GM19328 (cell line): ENCODE data around the gene NR3C1.
"Not testable (repeated sequence)": the region's sequence is repeated elsewhere in the genome, so short reads cannot be mapped to it uniquely, and the experiment has no call there.

Experiments used
- ATAC-seq: cut with Tn5 transposase; IDR thresholded peaks from one replicate; pipeline ENCODE4 v1.9.1; 2021; ENCODE audit warnings: mild to moderate bottlenecking, moderate library complexity; ENCODE audit not compliant: unreplicated experiment

NR3C1 gene

DNA sequence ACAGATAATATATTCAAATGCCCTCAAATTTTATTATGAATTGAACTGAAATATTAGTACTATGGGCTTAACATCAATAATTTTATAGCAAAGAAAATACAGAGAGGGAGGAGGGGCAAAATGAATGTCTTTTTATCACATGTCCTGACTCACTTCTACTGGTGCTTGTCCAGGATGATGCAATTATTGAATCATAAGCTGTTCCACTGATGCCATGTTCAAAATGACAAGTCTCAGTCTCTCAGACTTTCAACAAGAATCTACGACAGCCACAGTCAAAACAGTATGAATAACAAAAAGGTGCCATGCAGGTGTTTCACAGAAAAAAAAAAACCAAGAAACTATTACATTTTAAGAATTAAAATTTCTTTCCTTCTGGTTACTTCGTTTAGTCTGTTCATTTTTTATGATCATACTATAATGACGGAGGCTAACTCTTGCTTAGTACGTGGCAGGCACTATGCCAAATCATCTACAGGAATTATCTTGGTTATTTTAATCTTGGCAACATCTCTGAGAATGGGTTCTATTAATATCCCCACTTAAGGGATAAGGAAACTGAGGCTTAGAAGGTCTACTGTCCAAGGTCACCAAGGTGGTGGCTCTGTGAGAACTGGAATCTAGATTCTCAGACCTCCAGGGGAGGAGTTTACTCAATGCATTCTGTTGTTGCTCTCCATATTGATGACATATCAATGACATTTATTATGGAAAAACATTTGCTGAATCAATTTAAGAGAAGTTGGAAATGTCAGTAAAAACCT is 61.5 kb downstream of the NR3C1 start:
- ATAC-seq, result no peak

DNA sequence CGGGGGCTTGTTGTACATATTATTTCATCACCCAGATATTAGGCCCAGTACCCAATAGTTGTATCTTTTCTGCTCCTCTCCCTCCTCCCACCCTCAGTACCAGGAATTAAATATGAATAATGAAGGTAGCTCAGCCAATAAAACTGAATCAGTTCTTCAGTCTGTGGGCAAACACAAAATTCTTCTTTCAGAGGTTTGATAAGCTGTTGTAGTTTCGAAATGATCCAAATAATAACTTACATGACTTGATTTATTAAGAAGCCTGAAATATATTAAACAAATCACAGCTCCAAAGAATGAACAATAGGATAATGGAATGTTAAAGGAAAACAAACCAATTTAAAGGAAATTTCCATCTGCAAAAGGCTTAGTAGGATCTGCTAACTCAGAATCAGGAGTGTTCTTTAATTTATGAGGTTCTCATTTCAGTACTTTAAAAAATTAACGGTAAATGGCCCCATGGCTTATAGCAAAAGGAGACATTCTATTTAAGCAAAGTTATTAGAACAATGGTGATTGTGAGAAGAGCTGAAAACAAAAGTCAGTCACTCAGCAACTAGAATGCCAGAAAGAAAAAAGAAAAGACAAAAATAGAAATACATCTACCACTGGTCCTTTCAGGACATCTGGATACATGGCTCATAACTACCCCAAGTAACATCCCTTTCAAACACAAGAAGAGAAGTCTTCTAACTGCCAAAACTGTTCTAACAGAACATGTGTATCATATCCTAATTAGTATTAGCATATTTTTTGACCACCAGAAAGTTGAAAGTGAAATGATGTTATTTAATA is 62.4 kb downstream of the NR3C1 start:
- ATAC-seq, result no peak

DNA sequence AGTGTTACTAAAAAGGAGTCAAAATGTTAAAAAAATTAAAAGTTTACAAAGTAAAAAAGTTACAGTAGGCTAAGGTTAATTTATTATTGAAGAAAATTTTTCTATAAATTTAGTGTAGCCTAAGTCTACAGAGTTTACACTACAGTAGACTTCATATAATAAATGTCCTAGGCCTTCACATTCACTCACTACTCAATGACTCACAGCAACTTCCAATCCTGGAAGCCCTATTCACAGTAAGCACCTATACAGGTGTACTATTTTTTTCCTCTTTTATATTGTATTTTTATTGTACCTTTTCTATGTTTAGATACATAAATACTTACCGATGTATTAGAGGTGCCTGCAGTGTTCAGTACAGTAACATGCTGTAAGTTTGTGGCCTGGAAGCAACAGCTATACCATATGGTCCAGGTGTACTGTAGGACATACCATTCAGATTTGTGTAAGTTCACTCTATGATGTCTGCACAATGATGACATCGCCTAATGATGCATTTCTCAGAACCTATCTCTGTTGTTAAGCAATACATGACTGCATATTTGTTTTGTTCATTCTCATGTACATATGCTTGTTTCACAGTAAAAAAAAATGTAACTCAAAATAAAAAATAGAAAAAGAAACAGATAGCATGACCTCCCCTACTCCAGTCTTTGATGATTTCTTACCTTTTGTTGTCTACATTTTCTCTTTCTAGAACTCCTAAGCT is 64.7 kb downstream of the NR3C1 start:
- ATAC-seq, result no peak

DNA sequence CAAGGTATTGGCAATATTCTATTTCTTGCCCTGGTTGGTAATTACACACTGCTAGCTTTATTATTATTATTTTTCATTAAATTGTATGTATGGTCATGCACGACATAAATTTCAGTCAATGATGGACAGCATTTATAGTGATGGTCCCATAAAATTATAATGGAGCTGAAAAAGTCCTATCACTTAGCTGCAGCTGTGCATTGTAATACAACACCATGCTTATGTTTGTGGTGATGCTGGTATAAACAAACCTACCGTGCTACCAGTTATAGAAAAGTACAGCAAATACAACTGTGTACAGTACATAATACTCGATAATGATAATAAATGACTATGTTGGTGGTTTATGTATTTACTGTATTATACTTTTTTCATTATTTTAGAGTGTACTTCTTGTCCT is 65.5 kb downstream of the NR3C1 start:
- ATAC-seq, result no peak

DNA sequence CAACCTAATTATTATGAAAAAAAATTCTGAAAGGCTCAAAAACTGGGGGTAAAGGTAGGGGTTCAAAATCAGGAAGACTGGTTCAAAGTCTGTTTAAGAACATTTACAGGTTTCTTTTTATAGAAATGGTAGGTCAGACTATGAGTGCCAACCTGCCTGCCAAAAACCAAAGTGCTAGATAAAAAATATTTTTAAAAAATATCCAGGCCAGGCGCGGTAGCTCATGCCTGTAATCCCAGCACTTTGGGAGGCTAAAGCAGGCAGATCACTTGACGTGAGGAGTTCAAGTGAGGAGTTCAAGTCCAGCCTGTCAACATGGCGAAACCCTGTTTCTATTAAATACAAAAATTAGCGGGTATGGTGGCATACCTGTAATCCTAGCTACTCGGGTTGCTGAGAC is 67.0 kb downstream of the NR3C1 start:
- ATAC-seq, result no peak

DNA sequence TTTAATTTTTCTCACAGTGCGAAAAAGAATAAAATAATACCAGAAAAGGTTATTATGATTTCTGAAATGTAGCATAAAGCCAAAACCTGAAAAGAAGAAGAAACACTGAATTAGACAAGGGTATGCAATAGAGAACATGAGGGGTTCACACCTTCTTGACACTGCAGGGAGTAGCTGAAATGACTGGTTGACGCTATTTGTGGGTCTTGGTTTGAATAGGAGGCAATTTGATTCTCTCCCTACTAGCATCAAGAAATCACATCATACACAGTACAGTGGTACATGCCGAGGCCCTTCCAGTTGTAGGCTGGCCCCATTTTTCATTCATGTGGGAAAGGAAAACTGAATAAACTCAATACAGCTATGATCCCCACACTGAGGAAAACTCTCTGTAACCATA is 68.6 kb downstream of the NR3C1 start:
- no peak for ATAC-seq

DNA sequence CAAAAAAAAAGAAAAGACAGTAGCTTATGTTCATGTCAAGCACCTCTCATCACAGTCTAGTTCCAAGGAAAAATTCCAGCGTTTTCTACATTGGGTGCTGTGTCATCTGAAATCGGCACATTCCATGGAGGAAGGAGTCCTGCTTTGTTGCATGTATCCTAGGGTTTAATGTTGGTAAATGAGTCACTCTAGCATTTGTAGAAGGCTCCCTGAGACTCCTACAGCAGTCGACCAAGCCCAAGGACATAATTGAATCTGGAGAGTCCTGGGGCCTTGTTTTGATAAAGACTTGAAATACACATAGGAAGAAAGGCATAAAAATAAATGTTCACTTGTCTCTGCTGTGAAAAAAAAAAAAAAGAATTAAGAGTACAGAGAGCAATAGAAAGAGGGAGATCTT is 69.1 kb downstream of the NR3C1 start:
- not testable (repeated sequence) for ATAC-seq

DNA sequence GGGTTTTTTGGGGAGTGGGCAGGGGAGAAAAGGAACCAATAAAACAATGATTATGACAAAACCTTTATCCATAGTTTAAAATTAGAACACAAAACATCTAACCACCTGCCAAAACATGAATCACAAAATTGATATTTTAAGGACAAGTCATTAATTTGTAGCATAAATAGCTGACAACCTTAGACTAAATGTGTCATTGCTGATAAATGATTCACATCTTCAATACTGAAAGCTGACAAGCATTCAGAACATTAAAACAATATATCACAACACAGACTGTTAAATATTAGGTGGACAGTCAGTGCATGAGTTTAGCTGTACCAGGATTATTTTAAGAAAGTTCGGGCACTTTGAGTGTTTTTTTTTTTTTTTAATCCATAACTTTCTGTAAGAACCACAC is 71.5 kb downstream of the NR3C1 start:
- ATAC-seq, result no peak

DNA sequence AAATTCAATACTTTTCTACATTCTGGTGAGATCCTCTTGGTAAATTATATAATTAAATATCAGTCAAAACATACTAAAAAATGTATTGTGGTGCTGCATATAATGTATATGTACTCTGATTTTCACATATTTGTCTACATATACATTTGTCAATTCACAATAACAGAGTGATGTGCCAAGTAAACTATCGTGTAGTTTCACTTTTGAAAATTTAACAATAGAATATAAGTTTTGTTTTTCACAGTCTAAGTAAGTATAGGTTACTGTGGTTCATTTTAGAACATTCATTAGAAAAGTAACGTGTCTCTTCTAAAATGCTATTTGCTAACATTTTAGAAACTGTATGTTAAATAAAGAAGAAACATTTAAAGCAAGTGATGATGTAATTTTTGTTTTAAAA is 73.6 kb downstream of the NR3C1 start:
- ATAC-seq, result no peak

DNA sequence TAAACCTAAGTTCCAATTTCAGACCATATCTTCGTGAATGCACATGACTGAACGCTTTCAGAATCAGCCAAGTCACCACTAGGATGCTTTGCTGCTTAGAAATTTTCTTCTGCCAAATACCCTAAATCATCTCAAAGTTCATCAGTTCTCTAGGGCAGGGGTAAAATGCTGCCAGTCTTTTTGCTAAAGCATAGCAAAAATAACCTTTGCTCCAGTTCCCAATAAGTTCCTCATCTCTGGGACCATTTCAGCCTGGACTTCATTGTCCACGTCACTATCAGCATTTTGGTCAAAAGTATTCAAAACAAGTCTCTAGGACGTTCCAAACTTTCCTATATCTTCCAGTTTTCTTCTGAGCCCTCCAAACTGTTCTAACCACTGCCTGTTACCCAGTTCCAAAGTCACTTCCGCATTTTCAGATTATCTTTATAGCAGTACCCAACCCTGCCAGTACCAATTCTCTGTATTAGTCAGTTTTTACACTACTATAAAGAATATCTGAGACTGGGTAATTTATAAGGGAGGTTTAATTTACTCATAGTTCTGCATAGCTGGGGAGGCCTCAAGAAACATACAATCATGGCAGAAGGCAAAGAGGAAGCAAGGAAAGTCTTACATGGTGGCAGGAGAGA is 74.8 kb downstream of the NR3C1 start:
- ATAC-seq, result no peak

DNA sequence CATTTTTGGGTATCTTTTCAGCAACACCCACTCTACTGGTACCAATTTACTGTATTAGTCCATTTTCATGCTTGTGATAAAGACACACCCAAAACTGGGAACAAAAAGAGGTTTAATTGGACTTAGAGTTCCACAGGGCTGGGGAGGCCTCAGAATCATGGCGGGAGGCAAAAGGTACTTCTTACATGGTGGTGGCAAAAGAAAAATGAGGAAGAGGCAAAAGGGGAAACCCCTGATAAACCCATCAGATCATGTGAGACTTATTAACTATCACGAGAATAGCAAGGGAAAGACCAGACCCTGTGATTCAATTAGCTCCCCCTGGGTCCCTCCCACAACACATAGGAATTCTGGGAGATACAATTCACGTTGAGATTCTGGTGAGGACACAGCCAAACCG is 78.4 kb downstream of the NR3C1 start:
- not testable (repeated sequence) for ATAC-seq

DNA sequence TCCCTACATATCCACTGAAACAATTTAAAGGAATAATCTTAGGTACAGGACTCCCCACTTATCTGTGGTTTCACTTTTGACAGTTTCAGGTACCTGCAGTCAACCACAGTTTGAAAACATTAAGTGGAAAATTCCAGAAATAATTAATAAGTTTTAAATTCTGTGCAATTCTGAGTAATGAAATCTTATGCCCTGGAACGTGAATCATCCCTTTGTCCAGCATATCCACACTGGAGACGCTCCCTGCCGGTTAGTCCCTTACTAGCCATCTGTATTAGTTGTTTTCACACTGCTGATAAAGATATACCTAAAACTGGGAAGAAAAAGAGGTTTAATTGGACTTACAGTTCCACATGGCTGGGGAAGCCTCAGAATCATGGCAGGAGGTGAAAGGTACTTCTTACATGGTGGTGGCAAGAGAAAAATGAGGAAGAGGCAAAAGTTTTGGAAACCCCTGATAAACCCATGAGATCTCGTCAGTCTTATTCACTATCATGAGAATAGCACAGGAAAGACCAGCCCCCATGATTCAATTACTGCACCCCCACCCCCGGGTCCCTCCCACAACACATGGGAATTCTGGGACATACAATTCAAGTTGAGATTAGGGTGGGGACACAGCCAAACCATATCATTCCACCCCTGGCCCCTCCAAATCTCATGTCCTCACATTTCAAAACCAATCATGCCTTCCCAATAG is 80.4 kb downstream of the NR3C1 start:
- ATAC-seq, result not testable (repeated sequence)

DNA sequence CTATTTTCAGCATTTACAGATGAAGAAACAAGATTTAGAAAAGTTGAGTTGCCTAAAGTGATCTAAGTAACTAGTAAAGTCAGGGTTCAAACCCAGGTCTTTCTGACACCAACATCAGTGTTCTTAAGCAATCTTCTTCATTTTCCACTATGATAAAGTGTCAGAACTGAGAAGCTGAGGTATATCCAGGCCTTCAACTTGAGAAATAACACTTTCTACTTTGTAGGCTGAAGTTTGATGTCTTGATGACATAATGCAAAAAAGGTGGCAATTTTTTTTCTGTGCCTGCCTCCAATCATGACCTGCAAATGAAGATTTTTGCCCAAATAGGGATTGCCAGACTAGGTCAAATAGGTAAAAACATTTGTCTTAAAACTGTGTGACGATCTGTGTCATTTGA is 81.3 kb downstream of the NR3C1 start:
- no peak for ATAC-seq

DNA sequence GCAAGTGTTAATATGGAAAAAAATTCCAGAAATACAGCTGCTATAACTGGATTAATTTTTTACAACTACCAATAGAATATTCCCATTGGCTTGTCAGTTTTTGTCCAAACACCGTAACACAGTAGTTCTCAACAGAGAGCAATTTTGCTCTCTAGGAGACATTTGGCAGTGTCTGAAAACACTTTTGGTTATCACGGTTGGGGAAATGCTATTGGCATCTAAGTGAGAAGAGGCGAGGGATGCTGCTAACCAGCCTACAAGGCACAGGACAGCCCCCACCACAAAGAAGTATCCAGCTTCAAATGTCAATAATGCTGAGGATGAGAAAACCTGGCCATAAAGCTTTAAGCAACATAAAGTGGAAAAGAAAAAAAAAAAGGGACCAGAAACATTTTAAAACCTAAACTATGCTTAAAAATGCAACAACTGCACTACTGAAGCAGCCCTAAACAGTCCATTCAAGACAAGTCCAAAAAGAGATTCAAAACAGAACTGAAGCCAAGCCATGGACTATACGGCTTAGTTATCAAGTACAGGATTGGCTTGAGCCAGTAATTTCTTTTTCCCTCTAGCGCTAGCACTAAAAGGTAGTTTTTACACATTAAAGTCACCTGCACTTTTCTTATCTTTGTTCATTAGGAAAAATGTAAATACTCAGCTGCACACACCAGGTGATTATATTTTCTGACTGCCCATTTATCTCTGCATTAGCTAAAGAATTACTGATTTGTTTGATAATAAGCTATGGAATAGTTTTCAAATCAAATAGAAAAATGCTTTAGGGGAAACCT is 83.9 kb downstream of the NR3C1 start:
- ATAC-seq, result no peak

DNA sequence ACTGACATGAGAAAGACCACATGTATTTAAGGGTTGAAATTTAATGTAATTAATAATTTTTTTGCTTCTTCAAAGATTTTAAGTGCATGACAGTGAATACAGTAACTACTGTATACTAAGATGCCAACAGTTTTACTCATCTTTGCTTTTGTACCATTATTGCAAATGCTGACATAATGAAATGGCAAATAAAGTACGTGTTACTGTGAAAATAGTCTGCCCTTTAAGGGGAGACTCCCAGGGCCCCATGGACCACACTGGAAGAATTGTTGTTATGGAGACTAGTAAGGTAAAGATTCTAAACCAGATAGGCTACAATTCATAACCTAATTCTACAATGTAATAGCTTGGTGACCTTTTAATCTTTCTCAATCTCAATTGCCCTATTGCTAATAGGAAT is 84.7 kb downstream of the NR3C1 start:
- ATAC-seq, result no peak

DNA sequence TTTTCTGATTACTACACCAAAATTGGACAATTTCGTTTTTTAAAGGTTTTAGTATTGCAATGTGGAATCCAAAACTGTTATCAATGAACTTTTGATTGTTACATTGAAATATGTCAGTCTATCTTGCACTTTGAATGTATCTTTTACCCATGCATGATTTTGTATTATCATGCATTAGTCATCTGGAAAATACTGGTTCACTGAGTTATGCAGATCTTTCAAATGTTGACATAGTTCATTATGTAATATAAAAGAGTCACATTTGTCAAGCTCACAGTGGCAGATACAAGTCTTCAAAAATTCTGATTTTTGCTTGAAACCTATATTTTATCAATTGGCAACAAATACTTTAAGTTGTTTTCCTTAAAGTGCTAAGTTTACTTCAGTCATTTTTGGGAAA is 85.2 kb downstream of the NR3C1 start:
- no peak for ATAC-seq

DNA sequence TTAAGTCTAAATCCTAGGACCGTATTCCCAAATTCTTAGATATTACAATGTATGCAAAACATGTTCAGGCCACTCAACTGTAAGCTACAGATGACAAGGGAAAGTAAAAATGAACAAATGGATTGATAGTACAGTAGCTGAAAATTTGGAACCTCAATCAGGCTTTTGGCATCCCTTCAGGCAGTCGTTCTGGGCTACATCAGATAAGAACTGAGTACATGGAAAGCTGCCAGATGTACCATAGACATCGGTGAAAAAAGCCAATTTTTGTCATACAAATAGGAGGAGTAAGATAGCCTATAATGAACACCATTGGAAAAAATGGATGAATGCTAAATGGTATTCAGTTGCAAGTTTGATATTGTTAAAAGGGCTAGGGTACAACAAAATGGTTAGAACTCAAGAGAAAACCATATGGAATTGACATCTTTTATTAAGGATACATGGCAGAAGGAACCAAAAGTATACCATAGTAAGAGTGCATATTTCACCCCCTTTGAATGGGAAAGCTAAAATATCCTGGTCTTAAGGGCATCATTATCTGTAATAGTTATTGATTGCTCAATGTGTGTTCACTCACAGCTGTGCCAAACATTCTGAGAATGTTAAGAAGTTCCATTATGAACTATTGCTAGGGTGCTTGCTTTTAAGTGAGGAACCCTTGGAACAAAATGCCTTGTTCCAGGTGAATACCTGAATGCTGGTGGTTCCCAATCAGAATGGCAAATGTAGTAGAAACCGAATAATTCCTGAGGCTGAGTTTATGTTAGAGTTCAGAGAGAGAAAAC is 86.4 kb downstream of the NR3C1 start:
- no peak for ATAC-seq

DNA sequence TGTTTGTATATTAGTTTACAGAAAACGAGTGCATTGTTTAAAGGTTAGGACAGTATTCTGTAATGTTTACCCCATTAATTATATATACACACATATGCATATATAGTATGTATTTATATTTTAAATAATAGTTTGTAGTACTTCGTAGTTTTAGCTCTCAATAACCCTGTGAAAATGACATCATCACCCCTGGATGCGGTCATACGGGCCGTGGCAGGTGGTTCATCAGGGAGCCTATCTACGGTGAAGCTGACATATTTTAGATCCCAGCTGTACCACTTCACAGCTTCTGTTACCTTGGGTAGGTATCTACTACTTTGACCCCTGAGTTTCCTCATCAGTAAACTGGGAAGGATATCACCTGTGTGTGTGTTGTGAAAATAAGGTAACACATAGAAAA is 87.1 kb downstream of the NR3C1 start:
- no peak for ATAC-seq

DNA sequence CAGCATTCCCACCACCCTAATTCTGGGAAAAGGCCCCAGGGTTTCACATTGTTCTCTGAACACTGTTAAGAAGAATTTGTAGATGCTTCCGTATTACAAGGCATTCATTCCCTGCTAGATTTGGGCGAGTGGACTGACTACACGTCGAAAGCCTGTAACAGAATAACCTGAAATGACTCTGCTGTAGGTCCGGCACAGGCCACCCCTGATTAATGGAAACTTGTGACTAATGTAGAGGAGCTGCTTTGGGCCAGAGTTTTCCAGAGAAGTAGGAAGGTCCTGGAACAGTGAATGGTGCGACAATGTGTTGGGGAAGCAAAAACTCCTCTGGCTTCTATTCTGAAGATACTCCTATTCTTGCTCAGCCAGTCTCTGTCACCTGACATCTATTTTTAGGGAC is 87.6 kb downstream of the NR3C1 start:
- ATAC-seq, result no peak
